ENCODE data around the gene DNAJC1.

DNA sequence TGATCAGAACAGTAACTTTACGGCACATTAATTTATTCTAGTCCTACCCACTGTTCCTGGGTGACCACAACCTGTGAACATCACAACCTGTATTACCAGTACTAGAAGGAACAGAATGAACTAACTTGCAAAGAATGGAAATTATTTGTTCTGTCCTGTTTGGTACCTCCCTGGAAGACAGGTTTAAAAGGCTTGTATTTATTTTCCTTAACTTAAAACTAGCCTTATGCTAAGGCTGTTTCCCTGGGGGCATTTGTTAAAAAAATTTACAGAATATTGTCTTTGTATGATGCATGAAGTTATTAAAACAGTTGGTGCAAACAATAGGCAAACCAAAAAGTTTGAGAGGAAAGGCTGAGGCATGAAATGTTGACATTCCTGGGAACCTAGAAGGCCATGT lies 132.7 kb downstream of the DNAJC1 start:
- no peak for TF ChIP-seq EZH2 (IDR thresholded peaks at IDR 0.05; ENCODE audit: borderline replicate concordance, control insufficient read depth, low read depth, low read length)
- no peak for TF ChIP-seq POLR2AphosphoS5 (IDR thresholded peaks at IDR 0.05; ENCODE audit: low read length)
- TF ChIP-seq, protein P1, sequence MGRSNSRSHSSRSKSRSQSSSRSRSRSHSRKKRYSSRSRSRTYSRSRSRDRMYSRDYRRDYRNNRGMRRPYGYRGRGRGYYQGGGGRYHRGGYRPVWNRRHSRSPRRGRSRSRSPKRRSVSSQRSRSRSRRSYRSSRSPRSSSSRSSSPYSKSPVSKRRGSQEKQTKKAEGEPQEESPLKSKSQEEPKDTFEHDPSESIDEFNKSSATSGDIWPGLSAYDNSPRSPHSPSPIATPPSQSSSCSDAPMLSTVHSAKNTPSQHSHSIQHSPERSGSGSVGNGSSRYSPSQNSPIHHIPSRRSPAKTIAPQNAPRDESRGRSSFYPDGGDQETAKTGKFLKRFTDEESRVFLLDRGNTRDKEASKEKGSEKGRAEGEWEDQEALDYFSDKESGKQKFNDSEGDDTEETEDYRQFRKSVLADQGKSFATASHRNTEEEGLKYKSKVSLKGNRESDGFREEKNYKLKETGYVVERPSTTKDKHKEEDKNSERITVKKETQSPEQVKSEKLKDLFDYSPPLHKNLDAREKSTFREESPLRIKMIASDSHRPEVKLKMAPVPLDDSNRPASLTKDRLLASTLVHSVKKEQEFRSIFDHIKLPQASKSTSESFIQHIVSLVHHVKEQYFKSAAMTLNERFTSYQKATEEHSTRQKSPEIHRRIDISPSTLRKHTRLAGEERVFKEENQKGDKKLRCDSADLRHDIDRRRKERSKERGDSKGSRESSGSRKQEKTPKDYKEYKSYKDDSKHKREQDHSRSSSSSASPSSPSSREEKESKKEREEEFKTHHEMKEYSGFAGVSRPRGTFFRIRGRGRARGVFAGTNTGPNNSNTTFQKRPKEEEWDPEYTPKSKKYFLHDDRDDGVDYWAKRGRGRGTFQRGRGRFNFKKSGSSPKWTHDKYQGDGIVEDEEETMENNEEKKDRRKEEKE (IDR thresholded peaks at IDR 0.05): no peak
- TF ChIP-seq SREBF2 (IDR thresholded peaks at IDR 0.05; ENCODE audit: low read length): no peak
- TF ChIP-seq, protein P2, sequence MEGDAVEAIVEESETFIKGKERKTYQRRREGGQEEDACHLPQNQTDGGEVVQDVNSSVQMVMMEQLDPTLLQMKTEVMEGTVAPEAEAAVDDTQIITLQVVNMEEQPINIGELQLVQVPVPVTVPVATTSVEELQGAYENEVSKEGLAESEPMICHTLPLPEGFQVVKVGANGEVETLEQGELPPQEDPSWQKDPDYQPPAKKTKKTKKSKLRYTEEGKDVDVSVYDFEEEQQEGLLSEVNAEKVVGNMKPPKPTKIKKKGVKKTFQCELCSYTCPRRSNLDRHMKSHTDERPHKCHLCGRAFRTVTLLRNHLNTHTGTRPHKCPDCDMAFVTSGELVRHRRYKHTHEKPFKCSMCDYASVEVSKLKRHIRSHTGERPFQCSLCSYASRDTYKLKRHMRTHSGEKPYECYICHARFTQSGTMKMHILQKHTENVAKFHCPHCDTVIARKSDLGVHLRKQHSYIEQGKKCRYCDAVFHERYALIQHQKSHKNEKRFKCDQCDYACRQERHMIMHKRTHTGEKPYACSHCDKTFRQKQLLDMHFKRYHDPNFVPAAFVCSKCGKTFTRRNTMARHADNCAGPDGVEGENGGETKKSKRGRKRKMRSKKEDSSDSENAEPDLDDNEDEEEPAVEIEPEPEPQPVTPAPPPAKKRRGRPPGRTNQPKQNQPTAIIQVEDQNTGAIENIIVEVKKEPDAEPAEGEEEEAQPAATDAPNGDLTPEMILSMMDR (IDR thresholded peaks at IDR 0.05 in 2 of 3, conservative IDR thresholded peaks at IDR 0.05 in 1 of 3; ENCODE audit: control insufficient read depth in 2 of 3, extremely low read depth in 1 of 3, insufficient read depth in 1 of 3, low read depth in 3 of 3, low read length in 3 of 3): no peak
- TF ChIP-seq, protein P3, sequence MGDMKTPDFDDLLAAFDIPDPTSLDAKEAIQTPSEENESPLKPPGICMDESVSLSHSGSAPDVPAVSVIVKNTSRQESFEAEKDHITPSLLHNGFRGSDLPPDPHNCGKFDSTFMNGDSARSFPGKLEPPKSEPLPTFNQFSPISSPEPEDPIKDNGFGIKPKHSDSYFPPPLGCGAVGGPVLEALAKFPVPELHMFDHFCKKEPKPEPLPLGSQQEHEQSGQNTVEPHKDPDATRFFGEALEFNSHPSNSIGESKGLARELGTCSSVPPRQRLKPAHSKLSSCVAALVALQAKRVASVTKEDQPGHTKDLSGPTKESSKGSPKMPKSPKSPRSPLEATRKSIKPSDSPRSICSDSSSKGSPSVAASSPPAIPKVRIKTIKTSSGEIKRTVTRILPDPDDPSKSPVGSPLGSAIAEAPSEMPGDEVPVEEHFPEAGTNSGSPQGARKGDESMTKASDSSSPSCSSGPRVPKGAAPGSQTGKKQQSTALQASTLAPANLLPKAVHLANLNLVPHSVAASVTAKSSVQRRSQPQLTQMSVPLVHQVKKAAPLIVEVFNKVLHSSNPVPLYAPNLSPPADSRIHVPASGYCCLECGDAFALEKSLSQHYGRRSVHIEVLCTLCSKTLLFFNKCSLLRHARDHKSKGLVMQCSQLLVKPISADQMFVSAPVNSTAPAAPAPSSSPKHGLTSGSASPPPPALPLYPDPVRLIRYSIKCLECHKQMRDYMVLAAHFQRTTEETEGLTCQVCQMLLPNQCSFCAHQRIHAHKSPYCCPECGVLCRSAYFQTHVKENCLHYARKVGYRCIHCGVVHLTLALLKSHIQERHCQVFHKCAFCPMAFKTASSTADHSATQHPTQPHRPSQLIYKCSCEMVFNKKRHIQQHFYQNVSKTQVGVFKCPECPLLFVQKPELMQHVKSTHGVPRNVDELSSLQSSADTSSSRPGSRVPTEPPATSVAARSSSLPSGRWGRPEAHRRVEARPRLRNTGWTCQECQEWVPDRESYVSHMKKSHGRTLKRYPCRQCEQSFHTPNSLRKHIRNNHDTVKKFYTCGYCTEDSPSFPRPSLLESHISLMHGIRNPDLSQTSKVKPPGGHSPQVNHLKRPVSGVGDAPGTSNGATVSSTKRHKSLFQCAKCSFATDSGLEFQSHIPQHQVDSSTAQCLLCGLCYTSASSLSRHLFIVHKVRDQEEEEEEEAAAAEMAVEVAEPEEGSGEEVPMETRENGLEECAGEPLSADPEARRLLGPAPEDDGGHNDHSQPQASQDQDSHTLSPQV (IDR thresholded peaks at IDR 0.05): no peak
- TF ChIP-seq MEF2B (IDR thresholded peaks at IDR 0.05; ENCODE audit: partially characterized antibody, poor library complexity, severe bottlenecking): no peak
- TF ChIP-seq TARDBP (IDR thresholded peaks at IDR 0.05; ENCODE audit: borderline replicate concordance): no peak
- TF ChIP-seq CBX3 (IDR thresholded peaks at IDR 0.05; ENCODE audit: borderline replicate concordance, low read depth): no peak
- TF ChIP-seq, protein P4, sequence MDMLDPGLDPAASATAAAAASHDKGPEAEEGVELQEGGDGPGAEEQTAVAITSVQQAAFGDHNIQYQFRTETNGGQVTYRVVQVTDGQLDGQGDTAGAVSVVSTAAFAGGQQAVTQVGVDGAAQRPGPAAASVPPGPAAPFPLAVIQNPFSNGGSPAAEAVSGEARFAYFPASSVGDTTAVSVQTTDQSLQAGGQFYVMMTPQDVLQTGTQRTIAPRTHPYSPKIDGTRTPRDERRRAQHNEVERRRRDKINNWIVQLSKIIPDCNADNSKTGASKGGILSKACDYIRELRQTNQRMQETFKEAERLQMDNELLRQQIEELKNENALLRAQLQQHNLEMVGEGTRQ (IDR thresholded peaks at IDR 0.05; ENCODE audit: borderline replicate concordance, low read depth, low read length): no peak

All from GM12878 (cell line).